HG03439 (cell line): Measurements from ENCODE around the gene ALDH3B1.

Experiments used
- ATAC-seq: cut with Tn5 transposase; IDR thresholded peaks from one replicate; pipeline ENCODE4 v1.9.1; 2021; ENCODE audit warnings: mild to moderate bottlenecking, moderate library complexity; ENCODE audit not compliant: unreplicated experiment

The ALDH3B1 gene

DNA sequence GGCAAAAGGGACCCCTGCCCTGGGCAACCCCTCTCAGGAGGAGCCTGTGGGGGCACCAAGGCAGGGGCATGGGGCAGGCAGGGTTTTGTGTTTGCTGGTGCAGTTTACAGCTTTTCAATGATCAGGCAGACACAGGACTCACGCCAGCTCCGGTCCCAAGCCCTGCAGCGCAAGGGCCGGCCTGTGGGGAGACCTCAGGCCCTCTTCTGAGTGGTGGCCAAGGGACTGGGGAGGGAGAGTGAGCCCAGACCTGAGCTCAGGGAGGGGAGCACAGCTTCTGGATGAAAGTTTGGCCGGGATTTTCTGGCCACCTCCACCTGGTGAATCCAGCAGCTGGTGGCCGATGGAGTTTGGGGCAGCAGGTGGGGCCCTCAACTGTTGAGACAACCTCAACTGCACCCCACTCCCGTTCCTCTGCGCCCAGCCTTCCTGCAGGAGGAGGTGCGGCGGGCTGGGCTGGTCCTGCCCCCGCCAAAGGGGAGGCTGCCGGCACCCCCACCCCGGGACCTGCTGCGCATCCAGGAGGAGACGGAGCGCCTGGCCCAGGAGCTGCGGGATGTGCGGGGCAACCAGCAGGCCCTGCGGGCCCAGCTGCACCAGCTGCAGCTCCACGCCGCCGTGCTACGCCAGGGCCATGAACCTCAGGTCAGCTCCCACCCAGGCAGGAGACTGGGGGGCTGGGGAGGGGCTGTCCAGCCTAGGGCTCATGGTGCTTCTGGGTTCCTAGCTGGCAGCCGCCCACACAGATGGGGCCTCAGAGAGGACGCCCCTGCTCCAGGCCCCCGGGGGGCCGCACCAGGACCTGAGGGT is 32.3 kb downstream of the ALDH3B1 start:
- ATAC-seq = no peak

DNA sequence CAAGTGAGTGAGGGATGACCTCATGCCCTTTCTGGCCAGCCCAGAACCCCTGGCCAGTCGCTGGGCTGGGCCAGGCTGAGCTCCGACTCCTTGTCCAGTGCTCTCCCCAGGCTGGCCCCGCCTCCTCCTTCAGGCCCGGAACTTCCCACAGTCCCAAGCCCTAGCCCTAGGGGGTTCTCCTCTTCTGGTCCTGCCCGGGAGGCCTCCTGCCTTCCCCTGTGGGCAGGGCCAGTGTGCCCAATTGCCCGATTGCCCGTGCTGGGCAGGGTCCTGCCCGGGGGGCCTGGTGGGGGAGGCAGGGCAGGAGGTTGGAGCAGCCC is 32.9 kb downstream of the ALDH3B1 start:
- ATAC-seq = no peak

DNA sequence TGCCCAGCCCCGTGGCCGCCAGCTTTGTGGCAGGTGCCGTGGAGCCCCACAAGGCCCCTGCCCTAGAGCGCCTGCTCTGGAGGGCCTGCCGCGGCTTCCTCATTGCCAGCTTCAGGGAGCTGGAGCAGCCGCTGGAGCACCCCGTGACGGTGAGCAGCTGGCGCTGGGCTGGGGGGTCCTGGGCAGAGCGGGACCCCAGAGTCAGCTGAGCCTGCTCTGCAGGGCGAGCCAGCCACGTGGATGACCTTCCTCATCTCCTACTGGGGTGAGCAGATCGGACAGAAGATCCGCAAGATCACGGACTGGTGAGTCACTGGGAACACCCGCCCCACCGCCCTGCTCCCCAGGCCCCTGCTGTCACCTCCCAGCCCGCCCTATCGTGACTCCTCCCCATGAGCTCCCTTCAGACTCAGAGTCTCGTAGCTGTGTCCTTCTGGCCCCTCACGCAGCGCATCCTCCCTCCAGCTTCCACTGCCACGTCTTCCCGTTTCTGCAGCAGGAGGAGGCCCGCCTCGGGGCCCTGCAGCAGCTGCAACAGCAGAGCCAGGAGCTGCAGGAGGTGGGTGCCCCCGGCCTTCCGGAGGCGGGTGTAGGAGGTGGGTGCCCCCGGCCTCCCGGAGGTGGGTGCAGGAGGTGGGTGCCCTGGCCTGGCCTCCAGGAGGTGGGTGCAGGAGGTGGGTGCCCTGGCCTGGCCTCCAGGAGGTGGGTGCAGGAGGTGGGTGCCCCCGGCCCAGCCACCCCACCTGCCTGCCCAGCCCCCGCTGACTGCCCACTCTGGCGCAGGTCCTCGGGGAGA is 33.4 kb downstream of the ALDH3B1 start:
- ATAC-seq = no peak

DNA sequence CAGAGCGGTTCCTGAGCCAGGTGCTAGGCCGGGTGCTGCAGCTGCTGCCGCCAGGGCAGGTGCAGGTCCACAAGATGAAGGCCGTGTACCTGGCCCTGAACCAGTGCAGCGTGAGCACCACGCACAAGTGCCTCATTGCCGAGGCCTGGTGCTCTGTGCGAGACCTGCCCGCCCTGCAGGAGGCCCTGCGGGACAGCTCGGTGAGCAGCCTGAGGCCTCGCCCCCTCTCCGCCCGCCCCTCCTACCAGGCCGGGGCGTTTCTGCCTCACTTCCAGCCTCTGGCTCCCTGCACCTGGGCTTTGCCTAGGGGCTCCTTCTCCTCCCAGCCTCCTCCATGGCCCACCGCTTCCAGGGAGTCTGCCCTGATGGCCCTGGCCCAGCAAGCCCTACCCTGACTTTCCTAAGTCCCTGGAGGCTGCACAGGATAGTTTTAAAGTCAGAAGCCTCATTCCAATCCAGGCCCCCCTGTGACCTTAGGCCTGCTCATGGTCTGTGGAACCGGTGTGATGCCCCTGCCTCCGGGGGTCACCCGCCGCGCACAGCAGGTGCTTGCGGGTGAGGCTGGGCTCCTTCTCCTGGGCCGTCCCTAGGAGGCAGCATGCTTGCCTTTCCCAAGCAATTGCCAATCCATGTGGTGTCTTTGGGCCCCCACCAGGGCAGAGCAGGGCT is 34.2 kb downstream of the ALDH3B1 start:
- no peak for ATAC-seq

DNA sequence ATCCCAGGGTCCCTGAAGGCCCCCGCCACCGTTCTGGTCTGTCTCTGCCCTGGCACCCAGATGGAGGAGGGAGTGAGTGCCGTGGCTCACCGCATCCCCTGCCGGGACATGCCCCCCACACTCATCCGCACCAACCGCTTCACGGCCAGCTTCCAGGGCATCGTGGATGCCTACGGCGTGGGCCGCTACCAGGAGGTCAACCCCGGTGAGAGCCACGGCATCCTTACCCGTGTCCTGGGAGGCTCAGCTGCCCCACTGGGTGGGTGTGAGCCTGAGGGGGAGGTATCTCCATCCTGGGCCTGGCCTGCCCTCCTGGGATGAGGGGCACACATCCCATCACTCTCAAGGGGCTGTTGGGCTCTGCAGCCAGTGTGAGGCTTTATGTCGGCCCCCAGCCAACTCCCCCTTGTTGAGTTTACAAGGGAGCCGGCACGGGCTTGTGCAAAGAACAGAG is 34.8 kb downstream of the ALDH3B1 start:
- ATAC-seq = no peak

DNA sequence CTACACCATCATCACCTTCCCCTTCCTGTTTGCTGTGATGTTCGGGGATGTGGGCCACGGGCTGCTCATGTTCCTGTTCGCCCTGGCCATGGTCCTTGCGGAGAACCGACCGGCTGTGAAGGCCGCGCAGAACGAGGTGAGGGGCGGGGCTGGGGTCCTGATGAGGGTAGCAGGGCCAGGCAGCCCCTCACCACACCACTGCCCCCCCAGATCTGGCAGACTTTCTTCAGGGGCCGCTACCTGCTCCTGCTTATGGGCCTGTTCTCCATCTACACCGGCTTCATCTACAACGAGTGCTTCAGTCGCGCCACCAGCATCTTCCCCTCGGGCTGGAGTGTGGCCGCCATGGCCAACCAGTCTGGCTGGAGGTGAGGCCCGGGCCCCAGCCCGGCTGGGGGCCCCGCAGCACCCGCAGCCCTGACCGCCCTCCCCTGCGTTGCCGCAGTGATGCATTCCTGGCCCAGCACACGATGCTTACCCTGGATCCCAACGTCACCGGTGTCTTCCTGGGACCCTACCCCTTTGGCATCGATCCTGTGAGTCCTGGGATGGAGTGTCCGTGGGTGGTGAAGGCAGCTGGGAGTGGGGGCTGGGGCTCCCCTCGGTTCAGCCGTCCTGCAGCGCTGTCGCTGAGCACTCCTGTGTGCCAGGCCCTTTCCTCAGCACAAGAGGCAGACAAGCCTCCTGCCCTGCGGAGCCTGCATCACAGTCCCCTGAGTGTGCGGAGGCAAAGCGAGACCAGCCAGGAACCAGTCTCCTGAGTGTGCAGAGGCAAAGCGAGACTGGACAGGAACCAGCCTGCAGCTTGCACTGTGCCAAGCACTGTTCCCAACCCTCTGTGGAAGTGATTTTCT is 37.5 kb downstream of the ALDH3B1 start:
- no peak for ATAC-seq

DNA sequence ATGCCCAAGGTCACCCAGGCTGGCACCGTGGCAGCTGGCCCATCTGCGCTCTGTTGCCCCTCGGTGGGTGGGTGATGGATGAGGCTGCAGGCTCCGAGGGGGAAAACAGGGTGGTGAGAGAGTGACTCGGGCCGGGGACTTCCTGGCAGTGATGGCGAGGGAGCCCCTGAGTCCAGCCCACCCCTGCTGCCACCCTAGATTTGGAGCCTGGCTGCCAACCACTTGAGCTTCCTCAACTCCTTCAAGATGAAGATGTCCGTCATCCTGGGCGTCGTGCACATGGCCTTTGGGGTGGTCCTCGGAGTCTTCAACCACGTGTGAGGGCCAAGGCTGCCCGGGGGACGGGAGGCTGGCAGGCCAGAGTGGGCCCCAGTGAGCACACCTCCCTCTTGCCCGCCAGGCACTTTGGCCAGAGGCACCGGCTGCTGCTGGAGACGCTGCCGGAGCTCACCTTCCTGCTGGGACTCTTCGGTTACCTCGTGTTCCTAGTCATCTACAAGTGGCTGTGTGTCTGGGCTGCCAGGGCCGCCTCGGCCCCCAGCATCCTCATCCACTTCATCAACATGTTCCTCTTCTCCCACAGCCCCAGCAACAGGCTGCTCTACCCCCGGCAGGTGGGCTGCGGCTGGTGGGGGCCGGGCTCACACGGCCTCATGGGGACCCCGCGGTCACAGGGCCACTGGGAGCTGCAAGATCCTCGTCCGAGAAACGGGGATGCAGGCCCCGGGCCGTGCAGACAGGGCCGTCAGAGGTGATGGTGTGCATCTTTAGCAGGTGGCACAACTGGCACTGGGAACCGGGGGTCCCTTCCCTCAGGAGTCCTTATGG is 38.8 kb downstream of the ALDH3B1 start:
- ATAC-seq = no peak

DNA sequence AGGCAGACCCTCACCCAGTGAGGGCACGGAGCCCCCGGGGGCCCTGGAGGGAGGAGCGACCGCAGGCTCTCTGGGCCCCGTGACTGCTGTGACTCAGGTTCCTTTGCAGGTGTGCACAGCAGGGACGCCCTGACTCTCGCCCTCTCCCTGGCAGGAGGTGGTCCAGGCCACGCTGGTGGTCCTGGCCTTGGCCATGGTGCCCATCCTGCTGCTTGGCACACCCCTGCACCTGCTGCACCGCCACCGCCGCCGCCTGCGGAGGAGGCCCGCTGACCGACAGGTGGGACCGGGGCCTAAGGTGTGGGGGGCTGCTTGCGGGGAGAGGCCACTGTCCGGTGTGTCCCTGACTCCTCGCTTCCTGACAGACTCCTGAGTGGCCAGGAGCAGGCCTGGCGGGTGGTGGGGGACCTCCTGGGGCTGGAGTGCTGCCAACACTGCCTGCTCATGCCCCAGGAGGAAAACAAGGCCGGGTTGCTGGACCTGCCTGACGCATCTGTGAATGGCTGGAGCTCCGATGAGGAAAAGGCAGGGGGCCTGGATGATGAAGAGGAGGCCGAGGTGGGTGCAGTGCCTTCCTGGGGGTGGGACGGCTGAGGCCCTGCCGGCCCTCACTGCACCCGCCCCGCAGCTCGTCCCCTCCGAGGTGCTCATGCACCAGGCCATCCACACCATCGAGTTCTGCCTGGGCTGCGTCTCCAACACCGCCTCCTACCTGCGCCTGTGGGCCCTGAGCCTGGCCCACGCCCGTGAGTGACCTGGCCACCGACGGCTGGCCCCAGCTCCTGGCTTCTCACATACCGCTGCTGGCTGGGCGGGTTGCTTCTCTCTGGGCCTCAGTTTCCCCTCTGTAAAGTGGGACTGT is 39.6 kb downstream of the ALDH3B1 start:
- ATAC-seq = no peak

DNA sequence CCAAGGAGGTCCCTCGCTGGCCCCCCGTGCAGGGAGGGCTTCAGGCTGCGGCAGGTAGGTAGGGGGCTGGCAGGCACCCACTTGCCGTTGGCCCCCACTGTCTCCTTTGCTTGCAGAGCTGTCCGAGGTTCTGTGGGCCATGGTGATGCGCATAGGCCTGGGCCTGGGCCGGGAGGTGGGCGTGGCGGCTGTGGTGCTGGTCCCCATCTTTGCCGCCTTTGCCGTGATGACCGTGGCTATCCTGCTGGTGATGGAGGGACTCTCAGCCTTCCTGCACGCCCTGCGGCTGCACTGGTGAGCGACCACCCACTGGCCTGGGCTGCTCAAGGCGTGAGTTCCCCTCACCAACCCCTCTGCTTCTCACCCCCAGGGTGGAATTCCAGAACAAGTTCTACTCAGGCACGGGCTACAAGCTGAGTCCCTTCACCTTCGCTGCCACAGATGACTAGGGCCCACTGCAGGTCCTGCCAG is 40.3 kb downstream of the ALDH3B1 start:
- no peak for ATAC-seq

DNA sequence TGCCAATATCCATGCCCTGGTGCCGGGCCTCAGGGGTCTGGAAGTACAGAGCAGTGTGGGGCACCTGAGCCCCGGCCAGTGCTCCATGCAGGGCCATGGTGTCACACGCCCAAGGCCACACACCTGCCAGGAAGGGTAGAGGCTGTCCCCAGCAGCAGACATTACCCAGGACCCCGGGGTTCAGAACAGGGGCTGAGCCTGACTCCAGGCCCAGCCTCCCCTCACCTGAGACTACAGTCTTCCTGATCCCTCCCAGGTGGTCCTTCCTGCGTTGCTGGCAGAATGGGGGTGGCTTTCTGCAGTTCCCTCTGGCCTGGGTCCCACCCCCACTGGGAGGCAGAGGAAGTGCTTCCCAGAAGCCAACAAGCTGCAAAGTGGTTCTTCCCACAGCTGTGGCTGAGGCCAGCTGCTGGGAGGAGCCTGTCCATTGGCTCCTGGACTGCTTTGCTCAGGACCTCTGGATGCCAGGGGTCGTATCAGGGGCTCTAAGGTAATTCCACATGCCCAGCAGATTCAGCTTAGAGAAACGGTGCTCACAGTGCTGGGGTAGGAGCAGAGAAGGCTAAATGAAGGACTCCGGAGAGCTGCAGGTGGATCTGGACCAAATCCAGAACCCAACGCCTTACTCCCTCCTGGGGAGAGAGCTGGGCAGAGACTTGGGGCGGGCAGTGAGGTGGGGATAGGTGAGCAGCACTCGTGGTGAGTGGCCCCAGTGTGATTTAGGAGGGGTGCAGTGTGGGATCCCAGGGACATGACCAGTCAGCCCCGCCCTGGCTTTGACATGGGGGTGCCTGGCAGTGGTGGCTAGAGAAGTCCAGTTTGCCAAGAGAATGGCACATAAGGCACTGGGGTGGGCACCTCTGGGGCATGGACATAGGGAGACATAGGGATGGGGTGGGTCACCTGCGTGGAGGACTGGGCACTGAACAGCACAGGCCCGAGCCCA is 41.3 kb downstream of the ALDH3B1 start:
- ATAC-seq = no peak

DNA sequence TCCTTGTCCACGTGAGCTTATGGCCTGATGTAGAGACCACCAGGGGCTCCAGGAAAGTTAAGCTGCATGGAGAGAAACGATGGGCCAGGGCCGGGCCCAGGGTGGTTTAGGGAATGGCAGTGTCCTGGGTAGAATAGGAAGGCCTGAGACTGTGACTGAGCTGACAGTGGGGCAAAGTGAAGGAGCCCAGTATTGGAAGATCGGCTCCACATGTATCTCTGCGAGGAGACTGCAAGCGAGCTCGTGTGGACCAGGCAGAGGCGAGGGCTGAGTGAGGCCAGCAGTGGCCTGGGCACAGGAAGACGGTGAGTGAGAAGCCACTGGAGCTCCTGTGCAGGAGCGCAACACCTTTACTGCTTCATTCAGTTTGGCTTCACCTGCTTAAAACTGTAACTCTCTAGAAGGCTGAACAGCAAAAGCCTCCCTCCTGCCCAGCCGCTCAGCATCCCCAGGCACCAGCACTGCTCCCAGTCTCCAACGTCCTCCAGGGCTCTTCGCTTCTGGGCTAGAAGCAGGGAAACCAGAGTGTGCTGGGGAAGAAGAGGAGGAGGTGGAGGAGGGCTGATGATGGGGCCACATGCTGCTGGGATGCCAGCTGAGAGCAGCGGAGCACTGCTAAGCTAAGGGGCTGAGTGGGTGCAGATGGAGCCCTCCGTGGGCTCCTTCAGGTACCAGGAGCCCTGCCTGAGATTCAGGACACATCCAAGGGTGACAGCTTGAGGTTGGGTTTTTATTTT is 42.2 kb downstream of the ALDH3B1 start:
- ATAC-seq = no peak

DNA sequence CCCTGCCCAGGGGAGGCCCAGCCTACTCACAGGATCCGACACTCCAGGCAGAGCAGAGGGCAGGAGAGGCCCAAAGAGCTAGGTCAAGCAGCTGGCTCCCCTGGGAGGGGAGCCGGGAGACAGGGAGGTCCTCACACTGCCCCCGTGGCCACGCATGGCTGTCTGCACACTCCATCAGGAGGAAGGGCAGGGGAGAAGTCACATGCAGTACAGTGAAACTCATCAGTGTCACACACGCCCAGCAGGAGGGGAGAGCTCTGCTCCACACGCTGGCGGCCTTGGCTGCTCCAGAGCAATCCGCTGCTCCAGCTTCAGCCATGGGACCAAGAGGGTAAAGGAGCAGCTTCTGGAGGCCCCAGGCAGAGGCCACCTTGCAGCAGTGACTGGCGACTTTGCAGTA is 43.0 kb downstream of the ALDH3B1 start:
- no peak for ATAC-seq

DNA sequence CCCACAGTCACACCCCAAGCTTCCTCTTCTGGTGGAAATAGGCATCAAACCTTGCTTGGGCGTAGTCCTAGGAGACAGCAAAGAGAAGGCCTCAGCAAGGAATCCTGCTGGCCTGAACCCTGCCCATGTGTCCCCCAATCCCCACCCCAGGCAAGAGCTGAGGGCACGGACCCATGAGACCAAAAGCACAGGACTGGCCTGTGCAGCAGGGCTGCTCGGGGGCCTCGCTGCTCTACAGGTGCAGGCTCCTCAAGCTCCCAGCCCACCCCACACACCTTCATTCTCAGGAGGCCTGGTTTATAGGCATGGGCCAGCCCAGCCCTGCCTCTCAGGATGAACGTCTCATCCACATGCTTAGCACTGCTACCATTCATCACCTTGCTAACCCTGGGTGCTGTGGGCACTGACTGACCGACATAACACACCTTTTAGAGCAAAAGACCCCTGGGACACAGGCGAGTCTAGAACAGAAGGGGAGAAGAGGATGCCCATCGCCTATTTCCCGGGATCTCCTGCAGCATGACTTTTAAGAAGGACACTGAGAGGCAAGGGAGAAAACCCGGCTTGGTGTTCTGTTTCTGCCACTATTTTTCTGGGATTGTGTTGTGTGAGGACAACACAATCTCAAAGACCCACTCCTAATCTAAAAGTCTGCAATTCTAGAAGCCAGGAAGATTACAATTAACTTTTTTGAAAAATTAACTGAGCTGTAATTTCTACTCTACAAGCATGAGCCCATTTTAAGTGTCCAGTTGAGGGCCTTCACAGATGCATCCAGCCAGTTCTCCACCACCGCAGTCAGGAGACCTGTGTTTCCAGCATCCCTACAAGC is 44.1 kb downstream of the ALDH3B1 start:
- ATAC-seq = no peak

DNA sequence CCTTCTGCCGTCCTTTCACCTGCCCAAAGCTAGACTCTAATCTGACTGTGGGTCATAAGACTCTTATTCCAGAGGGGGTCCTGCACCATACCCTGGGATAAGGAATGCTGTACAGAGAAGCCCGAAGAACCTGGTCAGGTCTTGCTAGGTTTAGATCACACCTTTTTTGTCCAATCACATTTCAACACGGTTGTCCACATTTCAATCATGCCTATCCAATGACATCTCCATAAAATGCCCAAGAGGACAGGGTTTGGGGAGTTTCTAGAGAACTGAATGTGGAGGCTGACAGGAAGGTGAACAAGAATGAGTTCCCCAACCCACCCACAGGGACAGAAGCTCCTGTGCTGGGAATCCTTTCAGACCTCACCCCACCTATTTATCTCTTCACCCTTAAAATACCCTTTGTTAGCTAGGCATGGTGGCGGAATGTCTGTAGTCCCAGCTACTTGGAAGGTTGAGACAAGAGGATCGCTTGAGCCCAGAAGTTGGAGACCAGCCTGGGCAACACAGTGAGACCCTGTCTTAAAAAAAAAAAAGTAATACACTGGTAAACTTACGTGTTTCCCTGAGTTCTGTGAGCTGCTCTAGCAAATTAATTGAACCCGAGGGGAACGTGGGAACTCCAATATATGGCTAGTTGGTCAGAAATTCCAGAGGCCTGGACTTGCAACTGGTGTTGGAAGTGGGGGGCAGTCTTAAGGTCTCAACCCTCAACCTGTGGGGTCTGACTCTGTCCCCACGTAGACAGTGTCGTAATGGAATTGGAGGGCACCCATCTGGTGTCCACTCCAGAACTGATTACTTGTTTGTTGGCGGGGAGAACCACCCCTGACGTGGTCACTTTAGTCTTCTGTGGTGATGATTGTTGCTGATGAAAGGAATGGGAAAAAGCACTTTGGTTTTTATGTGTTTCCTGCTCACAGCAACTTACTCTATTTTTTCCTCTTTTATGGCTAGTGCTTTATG is 46.5 kb downstream of the ALDH3B1 start:
- no peak for ATAC-seq

DNA sequence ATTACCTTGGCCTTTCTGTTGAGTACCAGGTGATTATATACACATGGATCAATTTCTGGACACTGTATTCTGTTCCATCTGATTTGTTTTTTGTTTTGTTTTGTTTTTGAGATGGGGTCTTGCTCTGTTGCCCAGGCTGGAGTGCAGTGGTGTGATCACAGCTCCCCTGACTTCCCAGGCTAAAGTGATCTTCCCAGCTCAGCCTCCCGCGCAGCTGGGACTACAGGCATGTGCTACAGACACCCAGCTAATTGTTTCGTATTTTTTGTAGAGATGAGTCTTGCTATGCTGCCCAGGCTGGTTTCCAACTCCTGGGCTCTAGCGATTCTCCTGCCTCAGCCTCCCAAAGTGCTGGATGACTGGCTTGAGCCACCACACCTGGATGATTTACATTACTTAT is 47.7 kb downstream of the ALDH3B1 start:
- ATAC-seq = no peak
